HL-60 (cell line): ENCODE data around the gene TRIM62.

ENCODE experiments used
- CTCF ChIP-seq: IDR thresholded peaks from one replicate; pipeline ENCODE4 v1.5.1; 2011; ENCODE audit warnings: low read length, control low read depth, inconsistent platforms; ENCODE audit not compliant: insufficient read depth
- REST ChIP-seq: IDR thresholded peaks from 2 replicates; pipeline ENCODE4 v1.6.1; 2012; ENCODE audit warnings: low read depth; ENCODE audit not compliant: insufficient replicate concordance

- TF ChIP-seq REST (no peak), CTCF (no peak)
Observed at GRCh38 chr1:33168556-33169289, 13.1 kb downstream of the TRIM62 start.
